OCI-M2 (cell line): ENCODE results near the gene NETO1.

Experiments
- DNase-seq: peaks from one replicate; lab custom pipeline; 2025; ENCODE audit not compliant: unreplicated experiment; lab: John Stamatoyannopoulos, UW

The NETO1 gene

GRCh38 chr18:72846736-72847533, 20.9 kb downstream of the NETO1 start:
- no peak for DNase-seq

GRCh38 chr18:72843743-72844142, 24.0 kb downstream of the NETO1 start:
- no peak for DNase-seq

GRCh38 chr18:72840109-72840508, 27.7 kb downstream of the NETO1 start:
- DNase-seq = no peak

- DNase-seq = no peak
Observed at GRCh38 chr18:72834731-72835130, 33.1 kb downstream of the NETO1 start.

- no peak for DNase-seq
Observed at GRCh38 chr18:72833471-72833870, 34.3 kb downstream of the NETO1 start.

- no peak for DNase-seq
Observed at GRCh38 chr18:72830109-72830508, 37.7 kb downstream of the NETO1 start.

- no peak for DNase-seq
Observed at GRCh38 chr18:72828601-72829000, 39.2 kb downstream of the NETO1 start.

GRCh38 chr18:72826736-72827135, 41.1 kb downstream of the NETO1 start:
- DNase-seq = no peak

GRCh38 chr18:72823345-72823744, 44.4 kb downstream of the NETO1 start:
- DNase-seq = no peak

- no peak for DNase-seq
Observed at GRCh38 chr18:72822202-72822601, 45.6 kb downstream of the NETO1 start.

GRCh38 chr18:72820571-72820970, 47.2 kb downstream of the NETO1 start:
- no peak for DNase-seq

- DNase-seq = no peak
Observed at GRCh38 chr18:72819050-72819449, 48.7 kb downstream of the NETO1 start.

GRCh38 chr18:72811047-72811446, 56.7 kb downstream of the NETO1 start:
- DNase-seq = no peak

- no peak for DNase-seq
Observed at GRCh38 chr18:72808680-72809079, 59.1 kb downstream of the NETO1 start.

- DNase-seq = no peak
Observed at GRCh38 chr18:72799106-72799505, 68.7 kb downstream of the NETO1 start.

- no peak for DNase-seq
Observed at GRCh38 chr18:72783530-72783929, 84.3 kb downstream of the NETO1 start.

GRCh38 chr18:72774914-72775313, 92.9 kb downstream of the NETO1 start:
- DNase-seq = no peak

- DNase-seq = no peak
Observed at GRCh38 chr18:72772916-72773315, 94.9 kb downstream of the NETO1 start.

- no peak for DNase-seq
Observed at GRCh38 chr18:72768681-72769229, 99.0 kb downstream of the NETO1 start.

- no peak for DNase-seq
Observed at GRCh38 chr18:72762515-72763122, 105.2 kb downstream of the NETO1 start.

GRCh38 chr18:72752220-72752619, 115.6 kb downstream of the NETO1 start:
- no peak for DNase-seq

GRCh38 chr18:72742002-72742401, 125.8 kb downstream of the NETO1 start:
- DNase-seq = no peak
